Measurements from ENCODE around the gene ATF4. TPM values are rescaled to one million over a fixed set of nuclear protein-coding genes. Genes with fewer than 3 reads are reported as not detected.

ATF4 gene
- total and polyA plus RNA-seq, 2 of the 13 experiments (the other 11 are each of a cell fraction or from before 2014, with no cell fraction given) = 486 to 1,297 TPM

DNA sequence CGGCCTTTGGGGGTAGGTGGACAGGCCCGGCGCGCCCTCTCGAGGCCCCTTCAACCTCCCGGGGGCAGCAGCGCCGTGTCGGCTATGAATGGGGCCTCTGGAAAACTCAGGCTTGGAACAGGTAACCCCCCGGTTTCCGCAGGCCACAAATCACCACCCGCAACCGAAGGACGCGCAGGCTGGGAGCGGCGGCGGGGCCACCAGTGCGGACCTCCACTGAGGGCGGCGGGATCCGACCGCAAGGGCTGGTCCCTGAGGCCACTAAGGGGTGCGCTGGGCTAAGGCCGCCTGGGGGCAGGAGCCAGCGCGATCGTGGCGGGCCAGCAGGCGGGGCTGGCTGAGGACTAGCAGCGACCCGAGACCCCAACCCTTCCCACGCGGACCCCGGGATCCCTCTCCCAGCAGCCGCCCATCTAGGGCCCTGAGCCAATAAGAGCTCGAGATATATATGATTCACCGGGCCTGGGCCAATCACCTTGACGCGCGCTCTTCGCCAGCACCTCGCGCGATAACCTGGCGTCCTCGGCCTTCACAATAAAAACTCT is 609 bp upstream of the ATF4 start (continued):
- TF ChIP-seq ZHX2 (IDR thresholded peaks at IDR 0.05; ENCODE audit: low read depth) = no peak
- TF ChIP-seq ZHX2 (CRISPR knock-in tag; IDR thresholded peaks at IDR 0.05; ENCODE audit: borderline replicate concordance) = no peak
- no peak for TF ChIP-seq TGIF2 (CRISPR knock-in tag; IDR thresholded peaks at IDR 0.05)
- no peak for TF ChIP-seq ZSCAN25 (CRISPR knock-in tag; IDR thresholded peaks at IDR 0.05)
- TF ChIP-seq NR2F2 (IDR thresholded peaks at IDR 0.05; ENCODE audit: borderline replicate concordance, low read depth) = 0 out of 2 replicates have a peak, but pooled peaks have one; percentile 22
- TF ChIP-seq REXO4 (CRISPR knock-in tag; IDR thresholded peaks at IDR 0.05; ENCODE audit: borderline replicate concordance) = no peak
- no peak for TF ChIP-seq ZNF383 (CRISPR knock-in tag; IDR thresholded peaks at IDR 0.05; ENCODE audit: borderline replicate concordance)
- TF ChIP-seq ZNF441 (CRISPR knock-in tag; IDR thresholded peaks at IDR 0.05; ENCODE audit: borderline replicate concordance) = peak; percentile 54; the same call in 1 of the 2 replicates
- no peak for TF ChIP-seq MED13 (CRISPR knock-in tag; IDR thresholded peaks at IDR 0.05)
- TF ChIP-seq ZBTB1 (CRISPR knock-in tag; IDR thresholded peaks at IDR 0.05; ENCODE audit: borderline replicate concordance) = no peak
- TF ChIP-seq BCL6 (CRISPR knock-in tag; IDR thresholded peaks at IDR 0.05) = no peak
- TF ChIP-seq MBNL3 (CRISPR knock-in tag; conservative IDR thresholded peaks at IDR 0.05) = no peak
- TF ChIP-seq GFI1 (CRISPR knock-in tag; IDR thresholded peaks at IDR 0.05; ENCODE audit: borderline replicate concordance) = no peak
- peak; percentile 13; the same call in 1 of the 2 replicates for TF ChIP-seq ZBTB42 (CRISPR knock-in tag; IDR thresholded peaks at IDR 0.05)
- peak; percentile 67; the same call in 1 of the 2 replicates for TF ChIP-seq ZNF329 (CRISPR knock-in tag; IDR thresholded peaks at IDR 0.05; ENCODE audit: low read depth)
- no peak for TF ChIP-seq POLR2AphosphoS2 (IDR thresholded peaks at IDR 0.05; ENCODE audit: low read depth, low read length)
- TF ChIP-seq SNAPC2 (CRISPR knock-in tag; IDR thresholded peaks at IDR 0.05) = no peak
- TF ChIP-seq ZNF451 (CRISPR knock-in tag; IDR thresholded peaks at IDR 0.05) = no peak
- no peak for TF ChIP-seq BRD4 (CRISPR knock-in tag; IDR thresholded peaks at IDR 0.05)
- TF ChIP-seq, protein P1, sequence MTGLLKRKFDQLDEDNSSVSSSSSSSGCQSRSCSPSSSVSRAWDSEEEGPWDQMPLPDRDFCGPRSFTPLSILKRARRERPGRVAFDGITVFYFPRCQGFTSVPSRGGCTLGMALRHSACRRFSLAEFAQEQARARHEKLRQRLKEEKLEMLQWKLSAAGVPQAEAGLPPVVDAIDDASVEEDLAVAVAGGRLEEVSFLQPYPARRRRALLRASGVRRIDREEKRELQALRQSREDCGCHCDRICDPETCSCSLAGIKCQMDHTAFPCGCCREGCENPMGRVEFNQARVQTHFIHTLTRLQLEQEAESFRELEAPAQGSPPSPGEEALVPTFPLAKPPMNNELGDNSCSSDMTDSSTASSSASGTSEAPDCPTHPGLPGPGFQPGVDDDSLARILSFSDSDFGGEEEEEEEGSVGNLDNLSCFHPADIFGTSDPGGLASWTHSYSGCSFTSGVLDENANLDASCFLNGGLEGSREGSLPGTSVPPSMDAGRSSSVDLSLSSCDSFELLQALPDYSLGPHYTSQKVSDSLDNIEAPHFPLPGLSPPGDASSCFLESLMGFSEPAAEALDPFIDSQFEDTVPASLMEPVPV (CRISPR knock-in tag; IDR thresholded peaks at IDR 0.05) = peak; percentile 64; the same call in 1 of the 2 replicates
- TF ChIP-seq, protein P2, sequence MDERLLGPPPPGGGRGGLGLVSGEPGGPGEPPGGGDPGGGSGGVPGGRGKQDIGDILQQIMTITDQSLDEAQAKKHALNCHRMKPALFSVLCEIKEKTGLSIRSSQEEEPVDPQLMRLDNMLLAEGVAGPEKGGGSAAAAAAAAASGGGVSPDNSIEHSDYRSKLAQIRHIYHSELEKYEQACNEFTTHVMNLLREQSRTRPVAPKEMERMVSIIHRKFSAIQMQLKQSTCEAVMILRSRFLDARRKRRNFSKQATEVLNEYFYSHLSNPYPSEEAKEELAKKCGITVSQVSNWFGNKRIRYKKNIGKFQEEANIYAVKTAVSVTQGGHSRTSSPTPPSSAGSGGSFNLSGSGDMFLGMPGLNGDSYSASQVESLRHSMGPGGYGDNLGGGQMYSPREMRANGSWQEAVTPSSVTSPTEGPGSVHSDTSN (CRISPR knock-in tag; IDR thresholded peaks at IDR 0.05) = 0 out of 2 replicates have a peak, but pooled peaks have one; percentile 33
- 0 out of 2 replicates have a peak, but pooled peaks have one; percentile 14 for TF ChIP-seq KLF6 (CRISPR knock-in tag; IDR thresholded peaks at IDR 0.05)

Data from HepG2 (cell line).